GM23248 (cell line): ENCODE measurements around the gene AADACL4. TPM values are rescaled to one million over a fixed set of nuclear protein-coding genes. Genes with fewer than 3 reads are reported as not detected.
A peak's percentile ranks its signal among the peaks of the same experiment; 100 is the strongest.

Source experiments
- DNase-seq: peaks from one replicate; pipeline ENCODE4 v3.0.0-alpha.2; 2015
- H2AFZ ChIP-seq: fragments of 200-600 bp; sonication (generic); 2 replicates; pipeline ENCODE4 v1.6.1; 2016; ENCODE audit warnings: antibody characterized with exemption
- H3F3A ChIP-seq: fragments of 200-600 bp; sonication (generic); 2 replicates; pipeline ENCODE4 v1.6.1; 2016; ENCODE audit warnings: mild to moderate bottlenecking, antibody characterized with exemption, mixed run types; ENCODE audit not compliant: insufficient read depth
- H3K27ac ChIP-seq: fragments of 200-600 bp; sonication (generic); 2 replicates; pipeline ENCODE4 v1.5.1; 2016; ENCODE audit warnings: mild to moderate bottlenecking
- H3K27me3 ChIP-seq: fragments of 200-600 bp; sonication (generic); replicated peaks from 2 replicates; pipeline ENCODE4 v1.6.1; 2016; ENCODE audit warnings: mild to moderate bottlenecking; ENCODE audit not compliant: insufficient read depth
- H3K36me3 ChIP-seq: fragments of 200-600 bp; sonication (generic); 2 replicates; pipeline ENCODE4 v1.6.1; 2016; ENCODE audit warnings: low read depth, mild to moderate bottlenecking
- H3K4me1 ChIP-seq: fragments of 200-600 bp; sonication (generic); 2 replicates; pipeline ENCODE4 v1.6.1; 2016; ENCODE audit warnings: mild to moderate bottlenecking; ENCODE audit not compliant: insufficient read depth
- H3K4me2 ChIP-seq: fragments of 200-600 bp; sonication (generic); one replicate; pipeline ENCODE4 v1.6.1; 2016; ENCODE audit warnings: mild to moderate bottlenecking; ENCODE audit not compliant: unreplicated experiment
- H3K4me3 ChIP-seq: fragments of 200-600 bp; sonication (generic); 2 replicates; pipeline ENCODE4 v1.5.1; 2016; ENCODE audit warnings: mild to moderate bottlenecking
- H3K79me2 ChIP-seq: fragments of 200-600 bp; sonication (generic); 2 replicates; pipeline ENCODE4 v1.6.1; 2016; ENCODE audit warnings: mild to moderate bottlenecking; ENCODE audit not compliant: insufficient read depth
- H3K9ac ChIP-seq: fragments of 200-600 bp; sonication (generic); 2 replicates; pipeline ENCODE4 v1.6.1; 2016; ENCODE audit warnings: mild to moderate bottlenecking
- H3K9me2 ChIP-seq: fragments of 200-600 bp; sonication (generic); 2 replicates; pipeline ENCODE4 v1.6.1; 2016; ENCODE audit warnings: mixed run types, mild to moderate bottlenecking, moderate library complexity; ENCODE audit not compliant: insufficient read depth
- H3K9me3 ChIP-seq: fragments of 200-600 bp; sonication (generic); one replicate; pipeline ENCODE4 v1.6.1; 2017; ENCODE audit warnings: low read depth
- H4K20me1 ChIP-seq: fragments of 200-600 bp; sonication (generic); 2 replicates; pipeline ENCODE4 v1.6.0; 2016; ENCODE audit not compliant: insufficient read depth
- EZH2 ChIP-seq: fragments of 200-600 bp; sonication (generic); IDR thresholded peaks from 2 replicates; pipeline ENCODE4 v1.6.1; 2018; ENCODE audit warnings: antibody characterized with exemption, mild to moderate bottlenecking; ENCODE audit not compliant: insufficient read depth, poor library complexity, severe bottlenecking
- EZH2phosphoT487 ChIP-seq: fragments of 200-600 bp; sonication (generic); IDR thresholded peaks from 2 replicates; pipeline ENCODE4 v1.6.1; 2018; ENCODE audit warnings: antibody characterized with exemption, moderate library complexity, mild to moderate bottlenecking, low read depth; ENCODE audit not compliant: insufficient read depth
- WGBS, 2 experiments: methylation state at CpG; one replicate each; pipeline ENCODE4 v1.1.6; 2015 to 2017; ENCODE audit warnings: low lambda C conversion rate in 2 of 2, low coverage in 1 of 2; ENCODE audit errors: missing lambda C conversion rate in 2 of 2; 5-methylcytosine and 5-hydroxymethylcytosine counted together
- in situ Hi-C: fragments of 300-500 bp; cut with MboI; formaldehyde crosslinking; loops from 2 replicates; pipeline ENCODE4 v1.15.0; 2020
- polyA plus RNA-seq: library from polyadenylated mRNA; unstranded; fragments of >200 nt; fragmentation: Nextera tagmentation; extraction: Ambion mirVana; gene quantifications from 2 replicates; pipeline ENCODE4 v1.2.1, GENCODE V29; 2016
- total RNA-seq: library from RNA; depleted of rRNA; stranded (reverse); fragments of >200 nt; shearing (Covaris generic); gene quantifications from 2 replicates; pipeline ENCODE4 v1.2.3, GENCODE V29; 2014

The AADACL4 gene
- total and polyA plus RNA-seq, 2 experiments from 2014 or later, result not detected

DNA sequence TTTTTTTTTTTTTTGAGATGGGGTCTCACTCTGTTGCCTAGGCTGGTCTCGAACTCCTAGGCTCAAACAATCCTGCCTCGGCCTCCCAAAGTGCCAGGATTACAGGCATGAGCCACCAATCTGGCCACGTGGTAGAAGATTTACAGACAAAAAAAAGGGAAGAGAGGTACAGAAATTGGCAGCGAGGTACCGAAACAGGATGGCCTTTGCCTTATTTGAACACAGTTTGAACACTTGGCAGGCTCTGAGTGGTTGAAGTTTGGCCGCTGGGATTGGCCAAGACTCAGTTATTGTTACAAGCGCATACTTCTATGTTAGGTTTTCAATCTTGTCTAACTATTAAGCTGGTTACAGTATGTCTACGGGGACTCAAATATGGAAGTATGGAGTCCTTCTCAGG, 6.2 kb upstream of the AADACL4 start:
- H3K9me2 ChIP-seq, result no peaks in the 10 kb centered on the region
- peaks cover 5% of the 10 kb centered on the region for H3K9me3 ChIP-seq
- H3K9ac ChIP-seq, result no peak overlapping the region
- H3F3A ChIP-seq, result no peaks in the 10 kb centered on the region
- H3K36me3 ChIP-seq, result no peaks in the 10 kb centered on the region
- H4K20me1 ChIP-seq, result no peaks in the 10 kb centered on the region
- H3K4me3 ChIP-seq, result no peak overlapping the region
- H3K27me3 ChIP-seq, result no peaks in the 10 kb centered on the region
- 67 to 68% methylated on average over 8 of the region's 8 CpGs for WGBS, 2 experiments
- no peak overlapping the region for H3K4me2 ChIP-seq
- in situ Hi-C loops, result no loop called here
- no peak for TF ChIP-seq EZH2phosphoT487
- no peak for TF ChIP-seq EZH2
- DNase-seq, result no peak
- no peaks in the 10 kb centered on the region for H3K79me2 ChIP-seq
- H3K4me1 ChIP-seq, result no peaks in the 10 kb centered on the region
- H2AFZ ChIP-seq, result no peak overlapping the region
- no peak overlapping the region for H3K27ac ChIP-seq

DNA sequence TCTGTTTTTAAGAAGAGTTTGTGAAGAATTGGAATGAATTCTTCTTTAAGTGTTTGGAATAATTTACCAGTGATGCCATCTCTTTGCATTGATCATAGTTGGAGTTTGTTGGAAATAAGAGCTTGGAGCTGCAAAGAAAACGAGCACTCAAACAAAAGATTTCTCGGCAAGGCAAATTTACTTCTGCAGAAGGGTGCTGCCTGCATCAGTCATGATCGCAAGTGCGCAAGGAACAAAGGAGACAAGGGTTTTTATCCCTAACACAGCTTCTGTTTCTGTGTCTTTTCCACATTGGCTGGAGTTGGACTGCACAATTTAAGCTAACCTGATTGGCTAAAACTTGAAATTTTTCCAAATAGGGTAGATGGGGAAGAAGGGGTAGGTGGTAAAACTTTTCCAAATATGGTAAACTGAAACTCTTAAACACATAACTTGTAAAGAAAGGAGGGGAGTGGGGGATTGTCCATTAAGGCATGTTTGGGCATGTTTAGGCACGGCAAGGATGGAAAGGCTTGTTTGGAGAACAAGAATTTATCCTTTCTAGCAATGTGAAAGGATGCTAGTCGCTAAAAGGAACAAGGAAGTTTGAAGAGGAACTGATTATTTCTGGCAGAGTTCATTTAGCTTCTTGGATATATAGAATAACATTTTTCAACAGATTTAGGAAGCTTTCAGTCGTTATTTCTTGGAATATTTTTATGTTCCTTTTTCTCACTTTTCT, 3.5 kb upstream of the AADACL4 start:
- H2AFZ ChIP-seq, result no peak overlapping the region

DNA sequence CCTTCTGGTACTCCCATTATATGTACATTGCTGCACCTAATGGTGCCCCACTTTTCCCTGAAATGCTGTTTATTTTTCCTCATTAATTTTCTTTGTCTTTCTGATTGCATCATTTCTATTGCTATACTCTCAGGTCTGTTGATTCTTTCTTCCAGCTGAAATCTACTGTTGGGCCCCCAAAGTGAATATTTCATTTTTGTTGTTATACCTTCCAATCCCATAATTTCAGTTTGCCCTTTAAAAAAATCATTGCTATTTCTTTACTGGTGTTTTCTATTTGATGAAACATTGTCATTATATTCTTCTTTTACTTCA, 3.0 kb upstream of the AADACL4 start:
- peaks cover 5% of the 10 kb centered on the region for H3K9me3 ChIP-seq
- H3K4me2 ChIP-seq, result no peak overlapping the region
- in situ Hi-C loops, result no loop called here
- no peak for TF ChIP-seq EZH2phosphoT487
- no peak for DNase-seq
- no peaks in the 10 kb centered on the region for H3F3A ChIP-seq
- H3K79me2 ChIP-seq, result no peaks in the 10 kb centered on the region
- H3K36me3 ChIP-seq, result no peaks in the 10 kb centered on the region
- no peaks in the 10 kb centered on the region for H3K9me2 ChIP-seq
- H3K27me3 ChIP-seq, result peaks cover under 1% of the 10 kb centered on the region; the same call in 1 of the 2 replicates
- H3K4me3 ChIP-seq, result no peak overlapping the region
- no peak overlapping the region for H3K27ac ChIP-seq
- H4K20me1 ChIP-seq, result no peaks in the 10 kb centered on the region
- H2AFZ ChIP-seq, result no peak overlapping the region
- no peaks in the 10 kb centered on the region for H3K4me1 ChIP-seq
- no peak overlapping the region for H3K9ac ChIP-seq

More for the DNA sequence above, 3.5 kb upstream of the AADACL4 start:
- H3K4me2 ChIP-seq, result no peak overlapping the region
- in situ Hi-C loops, result no loop called here
- peak; percentile 23 for DNase-seq
- H3K27me3 ChIP-seq, result no peaks in the 10 kb centered on the region
- H3K4me3 ChIP-seq, result no peak overlapping the region
- peaks cover 5% of the 10 kb centered on the region for H3K9me3 ChIP-seq
- no peaks in the 10 kb centered on the region for H4K20me1 ChIP-seq
- H3K36me3 ChIP-seq, result no peaks in the 10 kb centered on the region
- H3F3A ChIP-seq, result no peaks in the 10 kb centered on the region
- H3K27ac ChIP-seq, result no peak overlapping the region
- no peak overlapping the region for H3K9ac ChIP-seq
- H3K4me1 ChIP-seq, result no peaks in the 10 kb centered on the region
- no peaks in the 10 kb centered on the region for H3K79me2 ChIP-seq
- TF ChIP-seq EZH2 (no peak), EZH2phosphoT487 (no peak)
- WGBS, 2 experiments, result 57 to 58% methylated on average over 7 of the region's 7 CpGs
- no peaks in the 10 kb centered on the region for H3K9me2 ChIP-seq

DNA sequence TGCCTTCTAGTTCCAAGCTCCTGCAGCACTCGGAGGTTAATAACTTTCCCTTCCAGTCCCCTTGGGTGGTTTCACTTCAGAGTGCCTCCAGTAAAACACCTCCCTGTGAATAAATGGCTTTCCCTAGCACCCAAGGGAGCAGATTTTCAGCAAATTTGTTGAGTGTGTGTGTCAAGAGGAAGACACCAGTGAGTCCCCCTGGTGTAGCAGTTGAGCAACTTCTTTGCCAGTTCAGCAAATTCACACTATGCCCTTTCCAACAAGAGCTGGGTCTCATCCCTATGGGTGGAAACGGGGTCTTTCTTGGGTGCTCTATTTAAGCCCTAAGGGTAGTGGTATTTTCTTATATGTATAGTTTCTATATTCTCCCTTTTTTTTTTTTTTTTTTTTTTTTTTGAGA, 806 bp upstream of the AADACL4 start:
- no peaks in the 10 kb centered on the region for H3K4me1 ChIP-seq
- H3K9me3 ChIP-seq, result peaks cover 5% of the 10 kb centered on the region
- no peaks in the 10 kb centered on the region for H4K20me1 ChIP-seq
- in situ Hi-C loops, result no loop called here
- no peak overlapping the region for H3K4me2 ChIP-seq
- no peak overlapping the region for H2AFZ ChIP-seq
- WGBS, 2 experiments, result 55 to 56% methylated on average over 2 of the region's 2 CpGs
- H3K27me3 ChIP-seq, result peaks cover 2% of the 10 kb centered on the region
- no peak overlapping the region for H3K27ac ChIP-seq
- no peak overlapping the region for H3K9ac ChIP-seq
- H3F3A ChIP-seq, result no peaks in the 10 kb centered on the region
- H3K36me3 ChIP-seq, result no peaks in the 10 kb centered on the region
- no peak for DNase-seq
- H3K4me3 ChIP-seq, result no peak overlapping the region
- TF ChIP-seq EZH2phosphoT487, result no peak
- no peaks in the 10 kb centered on the region for H3K9me2 ChIP-seq
- no peaks in the 10 kb centered on the region for H3K79me2 ChIP-seq

DNA sequence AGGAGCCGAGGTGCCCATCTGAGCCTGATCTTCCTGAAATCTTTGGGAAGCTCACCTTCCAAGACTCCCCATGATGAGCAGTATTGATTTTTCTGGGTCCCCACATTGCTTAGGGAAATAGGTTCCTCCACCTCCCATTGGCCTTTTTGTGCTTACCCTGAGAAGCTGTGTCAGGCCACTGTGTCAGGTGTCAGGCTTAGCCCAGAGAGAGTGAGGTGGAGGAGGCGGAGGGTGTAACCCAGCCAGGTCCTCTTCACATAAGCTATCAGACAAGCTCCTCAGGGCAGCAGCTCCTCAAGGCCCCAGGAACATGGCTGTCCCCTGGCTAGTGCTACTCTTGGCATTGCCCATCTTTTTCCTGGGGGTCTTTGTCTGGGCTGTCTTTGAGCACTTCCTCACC, 352 bp downstream of the AADACL4 start:
- Histone ChIP-seq H4K20me1 (no peaks in the 10 kb centered on the region), H3K9ac (no peak overlapping the region), H3K27me3 (peaks cover 2% of the 10 kb centered on the region), H3K4me1 (no peaks in the 10 kb centered on the region), H3K4me3 (no peak overlapping the region), H2AFZ (no peak overlapping the region), H3K4me2 (no peak overlapping the region), H3K9me3 (peaks cover 5% of the 10 kb centered on the region), H3K36me3 (no peaks in the 10 kb centered on the region), H3K27ac (no peak overlapping the region), H3K79me2 (no peaks in the 10 kb centered on the region), H3K9me2 (no peaks in the 10 kb centered on the region), H3F3A (no peaks in the 10 kb centered on the region)
- no peak for TF ChIP-seq EZH2phosphoT487
- no peak for TF ChIP-seq EZH2
- DNase-seq, result no peak
- WGBS, 2 experiments, result 70 to 73% methylated on average over 2 of the region's 2 CpGs
- in situ Hi-C loops, result no loop called here
